Loucy (cell line): ENCODE results near the gene TNNI3.

Experiments used
- H2AFZ ChIP-seq: fragments of 200-600 bp; sonication (generic); 2 replicates; pipeline ENCODE4 v1.6.0; 2016; ENCODE audit warnings: antibody characterized with exemption, mild to moderate bottlenecking, low read length, moderate library complexity
- H3F3A ChIP-seq: fragments of 200-600 bp; 2 replicates; pipeline ENCODE4 v1.6.0; 2016; ENCODE audit warnings: antibody characterized with exemption, low read depth, mild to moderate bottlenecking
- H3K27me3 ChIP-seq: fragments of 200-600 bp; sonication (generic); 2 replicates; pipeline ENCODE4 v1.6.1; 2014; ENCODE audit warnings: low read length, mild to moderate bottlenecking; ENCODE audit not compliant: insufficient read depth, poor library complexity, severe bottlenecking
- H3K36me3 ChIP-seq: fragments of 200-600 bp; sonication (generic); 2 replicates; pipeline ENCODE4 v1.6.1; 2016; ENCODE audit warnings: low read length; ENCODE audit not compliant: insufficient read depth
- H3K4me1 ChIP-seq: fragments of 200-600 bp; sonication (generic); 2 replicates; pipeline ENCODE4 v1.5.1; 2014; ENCODE audit warnings: low read length, mild to moderate bottlenecking; ENCODE audit not compliant: insufficient read depth, poor library complexity, severe bottlenecking
- H3K4me2 ChIP-seq: fragments of 200-600 bp; sonication (generic); 2 replicates; pipeline ENCODE4 v1.6.0; 2014; ENCODE audit warnings: antibody characterized with exemption, low read length, low read depth, mild to moderate bottlenecking; ENCODE audit not compliant: poor library complexity, severe bottlenecking
- H3K4me3 ChIP-seq: fragments of 200-600 bp; sonication (generic); 2 replicates; pipeline ENCODE4 v1.5.1; 2014; ENCODE audit warnings: low read length, mild to moderate bottlenecking, mixed read lengths; ENCODE audit not compliant: poor library complexity, severe bottlenecking
- H3K79me2 ChIP-seq: fragments of 200-600 bp; sonication (generic); 2 replicates; pipeline ENCODE4 v1.6.1; 2014; ENCODE audit warnings: low read length; ENCODE audit not compliant: insufficient read depth
- H3K9ac ChIP-seq: fragments of 200-600 bp; sonication (generic); 2 replicates; pipeline ENCODE4 v1.6.0; 2014; ENCODE audit warnings: mild to moderate bottlenecking, low read depth, low read length, moderate library complexity; ENCODE audit not compliant: poor library complexity, severe bottlenecking
- H3K9me2 ChIP-seq: fragments of 200-600 bp; sonication (generic); replicated peaks from 2 replicates; pipeline ENCODE4 v1.6.1; 2016; ENCODE audit warnings: low read depth, low read length, mixed read lengths
- H3K9me3 ChIP-seq: fragments of 200-600 bp; sonication (generic); 2 replicates; pipeline ENCODE4 v1.6.1; 2014; ENCODE audit warnings: mild to moderate bottlenecking, antibody characterized with exemption, low read length, low read depth; ENCODE audit not compliant: insufficient read depth
- H4K20me1 ChIP-seq: fragments of 200-600 bp; sonication (generic); 2 replicates; pipeline ENCODE4 v1.6.0; 2014; ENCODE audit warnings: antibody characterized with exemption, low read length, mild to moderate bottlenecking; ENCODE audit not compliant: insufficient read depth, poor library complexity, severe bottlenecking
- EZH2phosphoT487 ChIP-seq: fragments of 200-600 bp; IDR thresholded peaks from 2 replicates; pipeline ENCODE4 v1.6.1; 2018; ENCODE audit warnings: antibody characterized with exemption, mild to moderate bottlenecking, moderate library complexity, borderline replicate concordance
- TF ChIP-seq, protein P1 (sequence below): fragments of 200-600 bp; sonication (generic); conservative IDR thresholded peaks from 2 replicates; pipeline ENCODE4 v1.5.1; 2014; ENCODE audit warnings: mild to moderate bottlenecking, antibody characterized with exemption, low read length

TNNI3 gene

GRCh38 chr19:55161571-55162322 lies 4.2 kb upstream of the TNNI3 start:
- Histone ChIP-seq H3K9me2 (no peaks in the 10 kb centered on the region), H3K79me2 (no peaks in the 10 kb centered on the region), H2AFZ (no peak overlapping the region), H3F3A (no peaks in the 10 kb centered on the region), H3K4me2 (no peak overlapping the region), H3K27me3 (no peaks in the 10 kb centered on the region), H3K9ac (no peak overlapping the region), H3K4me1 (peaks cover 3% of the 10 kb centered on the region), H4K20me1 (no peaks in the 10 kb centered on the region), H3K4me3 (no peak overlapping the region), H3K36me3 (no peaks in the 10 kb centered on the region), H3K9me3 (no peaks in the 10 kb centered on the region)
- no peak for TF ChIP-seq EZH2phosphoT487
- TF ChIP-seq, protein P1, sequence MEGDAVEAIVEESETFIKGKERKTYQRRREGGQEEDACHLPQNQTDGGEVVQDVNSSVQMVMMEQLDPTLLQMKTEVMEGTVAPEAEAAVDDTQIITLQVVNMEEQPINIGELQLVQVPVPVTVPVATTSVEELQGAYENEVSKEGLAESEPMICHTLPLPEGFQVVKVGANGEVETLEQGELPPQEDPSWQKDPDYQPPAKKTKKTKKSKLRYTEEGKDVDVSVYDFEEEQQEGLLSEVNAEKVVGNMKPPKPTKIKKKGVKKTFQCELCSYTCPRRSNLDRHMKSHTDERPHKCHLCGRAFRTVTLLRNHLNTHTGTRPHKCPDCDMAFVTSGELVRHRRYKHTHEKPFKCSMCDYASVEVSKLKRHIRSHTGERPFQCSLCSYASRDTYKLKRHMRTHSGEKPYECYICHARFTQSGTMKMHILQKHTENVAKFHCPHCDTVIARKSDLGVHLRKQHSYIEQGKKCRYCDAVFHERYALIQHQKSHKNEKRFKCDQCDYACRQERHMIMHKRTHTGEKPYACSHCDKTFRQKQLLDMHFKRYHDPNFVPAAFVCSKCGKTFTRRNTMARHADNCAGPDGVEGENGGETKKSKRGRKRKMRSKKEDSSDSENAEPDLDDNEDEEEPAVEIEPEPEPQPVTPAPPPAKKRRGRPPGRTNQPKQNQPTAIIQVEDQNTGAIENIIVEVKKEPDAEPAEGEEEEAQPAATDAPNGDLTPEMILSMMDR = no peak

- no peak overlapping the region for H2AFZ ChIP-seq
- no peak overlapping the region for H3K4me3 ChIP-seq
- H3K79me2 ChIP-seq = no peaks in the 10 kb centered on the region
- H3K9ac ChIP-seq = no peak overlapping the region
- H3K36me3 ChIP-seq = no peaks in the 10 kb centered on the region
- no peaks in the 10 kb centered on the region for H3K9me2 ChIP-seq
- no peaks in the 10 kb centered on the region for H4K20me1 ChIP-seq
- no peaks in the 10 kb centered on the region for H3F3A ChIP-seq
- TF ChIP-seq, protein P1 = no peak
- no peak for TF ChIP-seq EZH2phosphoT487
- H3K9me3 ChIP-seq = no peaks in the 10 kb centered on the region
- H3K4me2 ChIP-seq = no peak overlapping the region
- no peaks in the 10 kb centered on the region for H3K27me3 ChIP-seq
- H3K4me1 ChIP-seq = no peaks in the 10 kb centered on the region
These were observed 3.4 kb upstream of the TNNI3 start for GRCh38 chr19:55160986-55161365.

DNA sequence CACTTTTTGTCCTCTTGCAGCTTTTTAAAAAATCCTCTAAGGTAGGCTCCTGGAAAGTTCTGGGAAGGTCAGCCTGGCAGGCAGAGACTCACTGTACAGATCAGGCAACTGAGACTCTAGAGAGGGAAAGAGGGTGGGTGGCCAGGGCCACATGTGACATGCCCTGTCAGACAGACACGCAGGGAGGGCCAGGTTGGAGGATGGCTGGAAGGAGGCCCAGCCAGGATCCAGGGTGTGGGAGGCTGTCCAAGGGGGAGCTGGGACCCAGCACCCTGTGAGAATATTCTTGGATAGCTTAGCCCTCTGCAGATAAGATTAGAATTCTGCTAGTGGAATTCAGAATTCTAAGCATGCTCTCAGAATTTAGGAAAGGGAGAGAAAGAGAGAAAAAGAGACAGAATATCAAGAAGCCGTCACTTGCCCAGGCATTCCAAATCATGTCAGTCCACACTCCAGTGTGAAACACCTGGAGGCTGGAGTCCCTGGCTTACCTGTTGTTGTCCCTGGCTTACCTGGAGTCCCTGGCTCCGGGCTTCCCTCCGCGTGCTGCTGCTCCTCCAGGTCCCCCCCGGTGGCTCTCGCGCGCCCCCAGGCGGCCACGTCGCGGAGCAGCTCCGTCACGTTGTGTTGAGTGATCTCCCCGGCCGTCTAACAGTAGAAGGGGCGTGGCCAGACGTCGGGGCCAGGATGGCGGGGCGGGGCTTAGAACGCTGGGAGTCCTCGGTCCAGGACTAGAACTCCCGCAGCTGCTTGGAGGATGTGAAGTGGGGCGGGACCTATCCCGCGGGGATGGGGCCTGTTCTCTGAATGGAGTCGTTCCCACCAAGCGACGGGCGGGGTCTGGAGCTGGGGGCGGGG lies 2.8 kb upstream of the TNNI3 start:
- Histone ChIP-seq H3K79me2 (no peaks in the 10 kb centered on the region), H3K4me3 (no peak overlapping the region), H3K4me2 (no peak overlapping the region), H3K9ac (no peak overlapping the region), H2AFZ (no peak overlapping the region; the same call in 1 of the 2 replicates), H3K27me3 (no peaks in the 10 kb centered on the region), H3F3A (no peaks in the 10 kb centered on the region), H4K20me1 (no peaks in the 10 kb centered on the region), H3K9me2 (no peaks in the 10 kb centered on the region), H3K4me1 (no peaks in the 10 kb centered on the region), H3K36me3 (no peaks in the 10 kb centered on the region), H3K9me3 (no peaks in the 10 kb centered on the region)
- TF ChIP-seq EZH2phosphoT487 = no peak
- TF ChIP-seq, protein P1 = peak; percentile 93
